ENCODE measurements around the gene KIR2DL4. TPM values are rescaled to one million over a fixed set of nuclear protein-coding genes. Genes with fewer than 3 reads are reported as not detected.
"Not testable (repeated sequence)": the region's sequence is repeated elsewhere in the genome, so short reads cannot be mapped to it uniquely, and the experiment has no call there.

Gene KIR2DL4
- polyA plus RNA-seq, 3 donors: not detected

DNA sequence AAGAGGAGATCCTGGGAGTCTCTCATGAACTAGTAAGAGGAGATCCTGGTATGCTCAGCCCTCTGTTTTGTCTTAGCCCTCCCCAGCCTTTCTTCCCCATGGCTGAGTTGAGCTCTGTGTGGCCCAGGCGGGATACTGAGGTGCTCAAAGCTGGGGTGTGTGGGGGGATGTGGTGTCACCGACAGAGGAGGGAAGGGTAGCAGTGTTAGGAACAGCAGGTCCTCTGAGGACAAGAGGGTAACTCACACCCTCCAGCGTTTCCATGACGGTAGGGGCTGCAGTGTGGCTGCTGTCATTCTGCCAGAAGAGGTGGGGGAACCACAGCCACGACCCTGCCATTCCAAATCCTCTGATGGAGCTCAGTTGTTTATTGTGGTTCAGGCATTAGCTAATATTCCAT is 691 bp downstream of the KIR2DL4 start:
- no peak for DNase-seq

DNA sequence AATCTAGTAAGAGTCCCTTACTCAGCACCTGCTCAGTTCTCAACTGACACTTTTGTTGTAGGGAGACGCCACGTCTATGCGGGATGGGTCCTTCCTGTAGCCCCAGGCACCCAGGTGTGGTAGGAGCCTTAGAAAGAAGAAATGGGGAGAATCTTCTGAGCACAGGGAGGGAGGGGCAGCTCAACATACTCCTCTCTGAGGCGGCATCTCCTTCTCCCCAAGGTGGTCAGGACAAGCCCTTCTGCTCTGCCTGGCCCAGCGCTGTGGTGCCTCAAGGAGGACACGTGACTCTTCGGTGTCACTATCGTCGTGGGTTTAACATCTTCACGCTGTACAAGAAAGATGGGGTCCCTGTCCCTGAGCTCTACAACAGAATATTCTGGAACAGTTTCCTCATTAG is 1.2 kb downstream of the KIR2DL4 start:
- DNase-seq: no peak

DNA sequence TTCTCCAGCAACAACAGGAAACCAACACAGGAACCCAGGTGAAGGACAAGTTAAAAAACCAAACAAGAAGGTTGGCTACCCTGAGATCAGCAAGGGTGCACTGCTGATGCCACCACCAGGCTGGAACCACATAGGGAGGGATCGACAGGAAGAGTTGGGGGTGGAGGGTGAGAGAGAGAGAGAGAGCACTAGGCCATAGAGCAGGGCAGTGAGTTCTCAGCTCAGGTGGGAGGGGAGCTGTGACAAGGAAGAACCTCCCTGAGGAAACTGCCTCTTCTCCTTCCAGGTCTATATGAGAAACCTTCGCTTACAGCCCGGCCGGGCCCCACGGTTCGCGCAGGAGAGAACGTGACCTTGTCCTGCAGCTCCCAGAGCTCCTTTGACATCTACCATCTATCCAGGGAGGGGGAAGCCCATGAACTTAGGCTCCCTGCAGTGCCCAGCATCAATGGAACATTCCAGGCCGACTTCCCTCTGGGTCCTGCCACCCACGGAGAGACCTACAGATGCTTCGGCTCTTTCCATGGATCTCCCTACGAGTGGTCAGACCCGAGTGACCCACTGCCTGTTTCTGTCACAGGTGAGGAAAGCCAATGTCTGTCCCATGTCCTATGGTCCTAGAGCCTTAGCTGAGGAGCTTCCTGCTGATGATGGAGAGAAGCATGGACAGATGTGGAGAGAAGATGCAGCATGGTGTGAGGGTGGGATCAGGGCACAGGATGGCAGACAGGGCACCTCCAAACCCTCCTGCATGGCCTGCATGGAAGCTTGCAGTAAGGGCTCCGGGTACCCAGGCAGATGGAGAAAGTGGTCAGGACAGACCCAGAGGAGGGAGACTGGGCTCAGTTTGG is 2.5 kb downstream of the KIR2DL4 start:
- no peak for DNase-seq

DNA sequence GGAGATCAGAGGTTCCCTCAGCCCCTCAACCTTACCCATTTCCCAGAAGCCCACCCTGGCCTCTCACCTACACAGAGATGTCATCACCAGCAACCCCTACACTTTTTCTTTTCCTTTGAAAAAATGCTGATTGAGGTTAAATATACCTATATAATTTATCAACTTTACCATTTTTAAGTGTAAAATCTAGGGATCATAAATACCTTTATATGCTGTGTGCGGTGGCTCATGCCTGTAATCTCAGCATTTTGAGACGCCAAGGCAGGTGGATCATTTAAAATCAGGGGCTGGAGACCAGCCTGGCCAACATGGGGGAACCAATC is 3.1 kb downstream of the KIR2DL4 start:
- DNase-seq: no peak

DNA sequence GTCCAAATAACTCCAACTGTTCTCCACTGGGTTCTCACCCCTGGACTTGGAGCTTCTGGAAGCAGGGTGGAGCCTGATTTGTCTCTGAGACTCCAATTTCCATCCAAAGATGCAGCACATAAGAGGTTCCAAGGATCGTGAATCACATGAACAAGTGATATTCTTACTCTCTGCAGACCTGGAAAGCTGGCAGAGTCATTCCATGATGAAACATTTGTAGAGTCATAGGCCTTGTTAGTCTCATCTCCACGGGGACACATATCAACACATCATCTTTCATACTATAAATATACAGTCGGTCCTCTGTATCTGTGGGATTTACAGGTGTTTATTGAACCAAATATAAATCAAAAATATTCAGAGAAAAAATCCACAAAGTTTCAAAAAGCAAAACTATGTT is 11.2 kb downstream of the KIR2DL4 start:
- not testable (repeated sequence) for DNase-seq

DNA sequence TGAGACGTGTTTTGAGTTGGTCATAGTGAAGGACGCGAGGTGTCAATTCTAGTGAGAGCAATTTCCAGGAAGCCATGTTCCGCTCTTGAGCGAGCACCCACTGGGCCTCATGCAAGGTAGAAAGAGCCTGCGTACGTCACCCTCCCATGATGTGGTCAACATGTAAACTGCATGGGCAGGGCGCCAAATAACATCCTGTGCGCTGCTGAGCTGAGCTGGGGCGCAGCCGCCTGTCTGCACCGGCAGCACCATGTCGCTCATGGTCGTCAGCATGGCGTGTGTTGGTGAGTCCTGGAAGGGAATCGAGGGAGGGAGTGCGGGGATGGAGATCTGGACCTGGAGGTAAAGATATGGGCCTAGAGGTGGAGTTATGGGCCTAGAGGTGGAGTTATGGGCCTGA is 12.8 kb downstream of the KIR2DL4 start, which contains the start of gene KIR3DL1:
Gene KIR3DL1, plus strand, starts transcription at position 218 of the 400 bp plus-strand sequence.
- DNase-seq: not testable (repeated sequence)

DNA sequence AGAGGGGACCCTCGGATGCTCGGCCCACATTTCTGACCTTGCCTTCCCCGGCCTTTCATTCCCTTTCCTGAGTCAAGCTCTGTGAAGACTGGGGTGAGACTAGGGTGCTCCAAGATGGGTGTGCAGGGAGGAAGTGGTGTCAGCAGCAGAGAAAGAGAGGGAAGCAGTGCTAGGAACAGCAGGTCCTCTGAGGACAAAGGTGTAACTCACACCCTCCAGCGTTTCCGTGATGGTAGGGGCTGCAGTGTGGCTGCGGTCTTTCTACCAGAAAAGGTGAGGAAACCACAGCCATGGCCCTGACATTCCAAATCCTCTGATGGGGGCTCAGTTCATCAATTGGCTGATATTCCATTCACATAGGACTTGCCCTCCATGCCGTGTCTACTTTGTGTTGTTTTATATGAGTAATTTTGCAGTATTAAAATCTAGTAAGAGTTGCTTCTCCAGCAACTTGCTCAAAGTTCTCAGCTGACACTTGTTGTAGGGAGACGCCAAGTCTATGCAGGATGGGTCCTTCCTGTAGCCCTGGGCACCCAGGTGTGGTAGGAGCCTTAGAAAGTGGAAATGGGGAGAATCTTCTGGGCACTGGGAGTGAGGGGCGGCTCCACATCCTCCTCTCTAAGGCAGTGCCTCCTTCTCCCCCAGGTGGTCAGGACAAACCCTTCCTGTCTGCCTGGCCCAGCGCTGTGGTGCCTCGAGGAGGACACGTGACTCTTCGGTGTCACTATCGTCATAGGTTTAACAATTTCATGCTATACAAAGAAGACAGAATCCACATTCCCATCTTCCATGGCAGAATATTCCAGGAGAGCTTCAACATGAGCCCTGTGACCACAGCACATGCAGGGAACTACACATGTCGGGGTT is 14.5 kb downstream of the KIR2DL4 start:
- no peak for DNase-seq

DNA sequence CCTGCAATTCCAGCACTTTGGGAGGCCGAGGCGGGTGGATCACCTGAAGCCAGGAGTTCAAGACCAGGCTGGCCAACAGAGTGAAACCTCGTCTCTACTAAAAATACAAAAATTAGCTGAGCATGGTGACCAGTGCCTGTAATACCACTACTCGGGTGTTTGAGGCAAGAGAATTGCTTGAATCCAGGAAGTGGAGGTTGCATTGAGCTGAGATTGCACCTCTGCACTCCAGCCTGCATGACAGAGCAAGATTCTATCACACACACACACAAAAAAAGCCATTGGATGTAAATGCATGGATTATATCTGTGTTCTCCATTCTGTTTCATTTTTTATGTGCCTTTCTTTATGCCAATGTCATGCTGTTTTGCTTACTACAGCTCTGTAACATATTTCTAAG is 21.0 kb downstream of the KIR2DL4 start:
- DNase-seq: not testable (repeated sequence)

DNA sequence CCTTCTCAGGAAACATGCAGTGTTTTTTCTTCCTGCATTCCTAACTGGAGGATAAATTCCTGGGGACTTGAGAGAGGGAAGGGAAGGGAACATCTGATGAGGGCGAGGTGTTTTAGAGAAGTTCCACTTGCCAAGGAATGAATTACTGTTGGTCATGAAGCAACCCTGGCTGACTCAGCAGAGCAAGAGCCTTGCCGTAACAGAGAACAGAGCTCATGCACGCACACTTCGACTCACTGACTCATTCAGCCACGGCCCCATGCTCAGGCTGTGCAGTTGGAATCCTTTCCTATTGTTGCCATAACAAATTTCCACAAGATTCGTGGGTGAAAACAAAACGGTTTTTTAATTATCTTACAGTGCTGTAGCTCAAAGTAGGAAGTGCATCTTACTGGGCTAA is 21.9 kb downstream of the KIR2DL4 start:
- DNase-seq: not testable (repeated sequence)

DNA sequence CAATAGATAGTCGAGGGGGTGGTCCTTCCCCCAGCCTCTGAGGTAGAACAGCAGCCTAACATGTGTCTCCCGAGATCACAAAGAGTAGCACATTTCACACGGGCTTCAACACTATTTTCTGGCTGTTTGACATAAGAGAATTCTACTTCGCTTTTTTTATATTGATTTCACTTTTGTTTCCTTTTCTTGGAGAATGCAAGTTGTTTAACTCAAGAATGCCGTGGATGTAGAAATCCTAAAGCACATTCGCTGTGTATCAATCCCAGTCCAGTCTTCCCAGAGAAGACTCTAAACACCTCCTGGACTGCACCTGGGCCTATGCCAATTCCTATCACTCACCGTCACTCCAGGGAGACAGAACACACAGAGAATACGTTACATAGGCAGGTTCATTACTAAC is 24.7 kb downstream of the KIR2DL4 start:
- not testable (repeated sequence) for DNase-seq

DNA sequence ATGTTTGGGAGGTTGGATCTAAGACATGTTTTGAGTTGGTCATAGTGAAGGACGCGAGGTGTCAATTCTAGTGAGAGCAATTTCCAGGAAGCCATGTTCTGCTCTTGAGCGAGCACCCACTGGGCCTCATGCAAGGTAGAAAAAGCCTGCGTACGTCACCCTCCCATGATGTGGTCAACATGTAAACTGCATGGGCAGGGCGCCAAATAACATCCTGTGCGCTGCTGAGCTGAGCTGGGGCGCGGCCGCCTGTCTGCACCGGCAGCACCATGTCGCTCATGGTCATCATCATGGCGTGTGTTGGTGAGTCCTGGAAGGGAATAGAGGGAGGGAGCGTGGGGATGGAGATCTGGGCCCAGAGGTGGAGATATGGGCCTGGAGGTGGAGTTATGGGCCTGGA is 29.1 kb downstream of the KIR2DL4 start, which contains the start of gene KIR2DS4:
Gene KIR2DS4, plus strand, starts transcription at position 181 of the 400 bp plus-strand sequence.
- DNase-seq: not testable (repeated sequence)

DNA sequence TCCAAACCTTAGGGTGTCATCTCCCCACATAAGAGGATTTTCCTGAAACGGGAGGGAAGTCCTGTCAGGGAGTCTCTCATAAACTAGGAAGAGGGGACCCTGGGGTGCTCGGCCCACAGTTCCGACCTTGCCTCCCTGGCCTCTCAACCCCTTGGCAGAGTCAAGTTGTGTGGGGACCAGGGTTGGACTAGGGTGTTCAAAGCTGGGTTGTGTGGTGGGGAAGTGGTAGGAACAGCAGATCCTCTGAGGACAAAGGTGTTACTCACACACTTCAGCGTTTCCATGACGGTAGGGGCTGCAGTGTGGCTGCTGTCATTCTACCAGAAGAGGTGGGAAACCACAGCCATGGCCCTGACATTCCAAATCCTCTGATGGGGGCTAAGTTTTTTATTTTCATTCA is 31.7 kb downstream of the KIR2DL4 start:
- not testable (repeated sequence) for DNase-seq

DNA sequence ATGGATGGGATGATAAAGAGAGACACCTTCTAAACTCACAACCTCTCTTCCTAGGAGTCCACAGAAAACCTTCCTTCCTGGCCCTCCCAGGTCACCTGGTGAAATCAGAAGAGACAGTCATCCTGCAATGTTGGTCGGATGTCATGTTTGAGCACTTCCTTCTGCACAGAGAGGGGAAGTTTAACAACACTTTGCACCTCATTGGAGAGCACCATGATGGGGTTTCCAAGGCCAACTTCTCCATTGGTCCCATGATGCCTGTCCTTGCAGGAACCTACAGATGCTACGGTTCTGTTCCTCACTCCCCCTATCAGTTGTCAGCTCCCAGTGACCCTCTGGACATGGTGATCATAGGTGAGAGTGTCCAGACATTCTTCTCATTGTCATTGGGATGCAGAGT is 34.1 kb downstream of the KIR2DL4 start:
- DNase-seq: not testable (repeated sequence)

DNA sequence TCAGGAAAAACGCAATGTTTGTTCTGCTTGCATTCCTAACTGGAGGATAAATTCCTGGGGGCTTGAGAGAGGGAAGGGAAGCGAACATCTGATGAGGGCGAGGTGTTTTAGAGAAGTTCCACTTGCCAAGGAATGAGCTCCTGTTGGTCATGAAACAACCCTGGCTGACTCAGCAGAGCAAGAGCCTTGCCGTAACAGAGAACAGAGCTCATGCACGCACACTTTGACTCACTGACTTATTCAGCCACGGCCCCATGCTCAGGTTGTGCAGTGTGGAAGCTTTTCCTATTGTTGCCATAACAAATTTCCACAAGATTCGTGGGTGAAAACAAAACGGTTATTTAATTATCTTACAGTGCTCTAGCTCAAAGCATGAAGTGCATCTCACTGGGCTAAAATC is 39.8 kb downstream of the KIR2DL4 start:
- DNase-seq: not testable (repeated sequence)

DNA sequence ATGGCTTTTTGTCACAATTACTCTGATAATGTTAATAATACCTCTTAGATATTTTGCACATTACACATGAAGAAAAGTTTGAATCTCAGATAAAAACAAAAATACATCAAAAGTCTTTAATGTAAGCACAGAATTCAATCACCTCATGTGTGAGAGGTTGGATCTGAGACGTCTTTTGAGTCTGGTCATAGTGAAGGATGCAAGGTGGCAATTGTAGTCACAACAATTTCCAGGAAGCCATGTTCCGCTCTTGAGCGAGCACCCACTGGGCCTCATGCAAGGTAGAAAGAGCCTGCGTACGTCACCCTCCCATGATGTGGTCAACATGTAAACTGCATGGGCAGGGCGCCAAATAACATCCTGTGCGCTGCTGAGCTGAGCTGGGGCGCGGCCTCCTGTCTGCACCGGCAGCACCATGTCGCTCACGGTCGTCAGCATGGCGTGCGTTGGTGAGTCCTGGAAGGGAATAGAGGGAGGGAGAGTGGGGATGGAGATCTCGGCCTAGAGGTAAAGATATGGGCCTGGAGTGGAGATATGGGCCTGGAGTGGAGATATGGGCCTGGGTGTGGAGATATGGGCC is 46.7 kb downstream of the KIR2DL4 start, which contains the start of gene KIR3DL2:
Gene KIR3DL2, plus strand, starts transcription at position 383 of the 580 bp plus-strand sequence. Its CDS starts 33 bp downstream, at position 416.
- not testable (repeated sequence) for DNase-seq

DNA sequence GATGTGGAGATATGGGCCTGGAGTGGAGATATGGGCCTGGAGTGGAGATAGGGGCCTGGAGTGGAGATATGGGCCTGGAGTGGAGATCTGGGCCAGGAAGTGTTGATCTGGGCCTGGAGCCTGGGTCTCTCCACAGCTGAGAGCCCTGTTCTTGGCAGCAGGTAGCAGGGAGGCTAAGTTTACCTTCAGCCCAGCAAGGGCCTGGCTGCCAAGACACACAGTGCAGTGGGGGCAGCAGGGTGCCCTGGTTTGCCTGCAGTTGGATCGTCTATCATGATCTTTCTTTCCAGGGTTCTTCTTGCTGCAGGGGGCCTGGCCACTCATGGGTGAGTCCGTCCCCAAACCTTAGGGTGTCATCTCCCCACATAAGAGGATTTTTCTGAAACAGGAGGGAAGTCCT is 47.5 kb downstream of the KIR2DL4 start:
- no peak for DNase-seq

DNA sequence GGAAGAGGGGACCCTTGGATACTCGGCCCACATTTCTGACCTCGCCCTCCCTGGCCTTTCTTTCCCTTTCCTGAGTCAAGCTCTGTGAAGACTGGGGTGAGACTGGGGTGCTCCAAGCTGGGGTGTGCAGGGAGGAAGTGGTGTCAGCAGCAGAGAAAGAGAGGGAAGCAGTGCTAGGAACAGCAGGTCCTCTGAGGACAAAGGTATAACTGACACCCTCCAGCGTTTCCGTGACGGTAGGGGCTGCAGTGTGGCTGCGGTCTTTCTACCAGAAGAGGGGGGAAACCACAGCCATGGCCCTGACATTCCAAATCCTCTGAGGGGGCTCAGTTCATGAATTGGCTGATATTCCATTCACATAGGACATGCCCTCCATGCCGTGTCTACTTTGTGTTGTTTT is 47.9 kb downstream of the KIR2DL4 start:
- DNase-seq: no peak

DNA sequence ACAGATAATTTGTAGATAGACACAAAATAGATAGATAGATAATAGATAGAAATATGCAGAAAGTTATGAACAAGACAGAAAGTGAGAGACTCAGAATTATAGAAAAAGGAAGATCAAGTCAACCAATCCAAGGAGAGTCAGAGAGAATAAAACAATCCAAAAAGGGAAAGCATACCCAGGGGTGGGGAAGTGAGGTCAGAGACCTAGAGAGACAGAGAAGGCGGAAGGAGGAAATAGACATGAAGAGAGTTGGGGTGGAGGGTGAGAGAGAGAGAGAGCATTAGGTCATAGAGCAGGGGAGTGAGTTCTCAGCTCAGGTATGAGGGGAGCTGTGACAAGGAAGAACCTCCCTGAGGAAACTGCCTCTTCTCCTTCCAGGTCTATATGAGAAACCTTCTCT is 51.8 kb downstream of the KIR2DL4 start:
- DNase-seq: not testable (repeated sequence)

DNA sequence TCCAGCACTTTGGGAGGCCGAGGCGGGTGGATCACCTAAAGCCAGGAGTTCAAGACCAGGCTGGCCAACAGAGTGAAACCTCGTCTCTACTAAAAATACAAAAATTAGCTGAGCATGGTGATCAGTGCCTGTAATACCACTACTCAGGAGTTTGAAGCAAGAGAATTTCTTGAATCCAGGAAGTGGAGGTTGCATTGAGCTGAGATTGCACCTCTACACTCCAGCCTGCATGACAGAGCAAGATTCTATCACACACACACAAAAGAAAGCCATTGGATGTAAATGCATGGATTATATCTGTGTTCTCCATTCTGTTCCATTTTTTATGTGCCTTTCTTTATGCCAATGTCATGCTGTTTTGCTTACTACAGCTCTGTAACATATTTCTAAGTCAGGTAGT is 55.1 kb downstream of the KIR2DL4 start:
- DNase-seq: not testable (repeated sequence)

DNA sequence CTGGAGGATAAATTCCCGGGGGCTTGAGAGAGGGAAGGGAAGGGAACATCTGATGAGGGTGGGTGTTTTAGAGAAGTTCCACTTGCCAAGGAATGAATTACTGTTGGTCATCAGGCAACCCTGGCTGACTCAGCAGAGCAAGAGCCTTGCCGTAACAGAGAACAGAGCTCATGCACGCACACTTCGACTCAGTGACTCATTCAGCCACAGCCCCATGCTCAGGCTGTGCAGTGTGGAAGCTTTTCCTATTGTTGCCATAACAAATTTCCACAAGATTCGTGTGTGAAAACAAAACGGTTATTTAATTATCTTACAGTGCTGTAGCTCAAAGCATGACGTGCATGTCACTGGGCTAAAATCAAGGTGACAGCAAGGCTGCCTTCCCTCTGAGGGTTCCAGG is 56.0 kb downstream of the KIR2DL4 start:
- not testable (repeated sequence) for DNase-seq

DNA sequence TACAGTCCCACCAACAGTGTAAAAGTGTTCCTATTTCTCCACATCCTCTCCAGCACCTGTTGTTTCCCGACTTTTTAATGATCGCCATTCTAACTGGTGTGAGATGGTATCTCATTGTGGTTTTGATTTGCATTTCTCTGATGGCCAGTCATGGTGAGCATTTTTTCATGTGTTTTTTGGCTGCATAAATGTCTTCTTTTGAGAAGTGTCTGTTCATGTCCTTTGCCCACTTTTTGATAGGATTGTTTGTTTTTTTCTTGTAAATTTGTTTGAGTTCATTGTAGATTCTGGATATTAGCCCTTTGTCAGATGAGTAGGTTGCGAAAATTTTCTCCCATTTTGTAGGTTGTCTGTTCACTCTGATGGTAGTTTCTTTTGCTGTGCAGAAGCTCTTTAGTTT is 60.0 kb downstream of the KIR2DL4 start:
- DNase-seq: not testable (repeated sequence)

All from renal pelvis (tissue), 4 donors.